Left cardiac atrium (tissue), 4 donors: Measurements from ENCODE around the gene FBXO33. TPM values are rescaled to one million over a fixed set of nuclear protein-coding genes. Genes with fewer than 3 reads are reported as not detected.
A peak's percentile ranks its signal among the peaks of the same experiment; 100 is the strongest.
"Not testable (repeated sequence)": the region's sequence is repeated elsewhere in the genome, so short reads cannot be mapped to it uniquely, and the experiment has no call there.

Experiments
- ATAC-seq, 2 donors: fragments of 200-7000 bp; cut with Tn5 transposase; one replicate each; pipeline ENCODE4 v1.9.1; 2020; ENCODE audit warnings: mild to moderate bottlenecking in 2 of 2, moderate library complexity in 2 of 2
- DNase-seq: peaks from one replicate; pipeline ENCODE4 v3.0.0-alpha.2; 2020
- intact Hi-C, 2 donors: fragments of 100-400 bp; cut with DNase I; formaldehyde crosslinking; loops; one replicate each; pipeline versions ENCODE4 v1.14.1 to v1.15.1; 2022 to 2023
- total RNA-seq, 2 donors: library from RNA; stranded (reverse); fragmentation: NEBNext Ultra II Directional; extraction: Animal tissue kit (Norgen Biotek cat#: 25700); gene quantifications; one replicate each; pipeline ENCODE4 v1.2.1, GENCODE V29; 2021
- donor health status: DM: no; HTN: yes; CAD: no.
- donor health status: DM: no; HTN: yes; CAD: no; lungs with severe emphysema.
- donor health status: DM: yes; HTN: yes; CAD: no.
- donor health status: Dilated cardiomyopathy.

Gene FBXO33
- total RNA-seq, 2 donors from 2014 or later = 5.2 to 5.3 TPM

- intact Hi-C loops = no loop called here
- DNase-seq (no peak), ATAC-seq (no peak)
Observed at GRCh38 chr14:39383026-39383660, 49.1 kb downstream of the FBXO33 start.

DNA sequence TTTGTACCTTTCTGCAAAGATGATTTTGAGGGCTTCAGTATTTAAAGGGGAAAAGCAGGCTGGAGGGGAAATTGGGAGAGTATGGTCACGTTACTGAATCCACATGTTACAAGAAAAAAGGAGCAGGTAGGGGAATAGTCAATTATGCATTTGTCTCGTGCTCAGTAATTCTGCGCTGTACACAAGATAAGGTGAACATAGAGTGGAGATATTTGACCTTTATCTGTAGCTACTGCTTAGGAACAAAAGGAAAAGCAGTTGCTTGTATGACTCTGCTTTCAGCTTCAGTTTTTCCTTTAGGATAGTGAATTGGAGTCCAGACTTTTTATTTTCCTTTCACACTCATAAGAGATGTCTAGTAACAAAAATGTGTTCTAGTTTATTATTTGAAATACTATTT, 49.8 kb downstream of the FBXO33 start:
- ATAC-seq (no peak), DNase-seq (no peak)
- intact Hi-C loops = no loop called here

DNA sequence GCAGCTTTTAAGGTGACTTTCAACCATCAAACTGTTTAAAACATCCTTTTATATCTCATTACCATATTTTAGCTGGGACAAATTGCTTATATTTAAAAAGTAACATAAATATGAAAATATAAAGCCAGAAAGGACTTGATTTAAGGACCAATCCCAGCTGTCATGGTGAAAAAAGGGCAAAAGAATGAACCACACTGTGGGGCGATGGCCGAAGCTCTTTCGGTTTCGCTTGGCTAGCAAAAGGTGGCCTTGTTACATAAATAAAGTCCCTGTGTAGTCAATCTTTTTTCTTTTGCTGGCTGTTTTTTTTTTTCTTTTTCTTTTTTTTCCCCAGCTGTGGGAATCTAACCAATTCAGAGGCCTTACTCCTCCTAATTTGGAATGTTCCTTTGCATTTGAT, 50.9 kb downstream of the FBXO33 start:
- ATAC-seq = no peak
- no peak for DNase-seq
- intact Hi-C loops = no loop called here

DNA sequence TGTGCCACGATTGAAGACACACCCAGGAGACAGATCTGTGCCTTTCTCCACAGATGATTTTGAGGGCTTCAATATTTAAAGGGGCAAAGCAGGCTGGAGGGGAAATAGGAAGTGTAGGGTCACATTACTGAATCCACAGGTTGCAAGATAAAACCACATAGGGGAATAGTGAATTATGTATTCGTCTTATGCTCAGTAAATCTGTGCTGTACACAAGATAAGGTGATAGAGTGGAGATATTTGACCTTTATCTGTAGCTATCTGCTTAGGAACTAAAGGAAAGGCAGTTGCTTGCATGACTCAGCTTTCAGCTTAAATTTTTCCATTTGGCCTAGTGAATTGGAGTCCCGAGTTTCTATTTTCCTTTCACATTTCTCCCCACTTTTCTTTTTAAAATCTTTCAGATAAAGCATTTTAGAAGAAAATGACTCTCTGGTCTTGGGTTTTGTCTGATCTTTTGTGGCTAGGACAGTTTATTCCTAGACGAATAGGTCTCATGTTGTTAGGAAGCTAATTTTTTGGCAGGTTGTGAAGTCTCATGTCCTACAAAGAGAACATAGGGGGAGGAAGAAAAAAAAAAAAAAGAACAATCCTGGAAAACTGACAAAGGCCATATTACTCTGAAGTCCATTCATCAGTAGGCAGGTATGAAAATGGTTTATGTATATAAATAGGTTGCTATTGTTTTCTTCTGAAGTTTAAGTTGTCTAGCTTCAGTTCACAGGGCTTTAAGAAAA, 55.4 kb downstream of the FBXO33 start:
- DNase-seq (no peak), ATAC-seq (peak; percentile 15 to 61)
- intact Hi-C loops = no loop called here

- ATAC-seq (no peak), DNase-seq (no peak)
- intact Hi-C loops = no loop called here
Observed at GRCh38 chr14:39374851-39375250, 57.4 kb downstream of the FBXO33 start.

GRCh38 chr14:39372656-39373055, 59.6 kb downstream of the FBXO33 start:
- intact Hi-C loops = no loop called here
- no peak for DNase-seq

GRCh38 chr14:39370415-39370814, 61.8 kb downstream of the FBXO33 start:
- no peak for DNase-seq
- intact Hi-C loops = no loop called here
- no peak for ATAC-seq

More at GRCh38 chr14:39372656-39373055, 59.6 kb downstream of the FBXO33 start:
- ATAC-seq = no peak

- DNase-seq (no peak), ATAC-seq (no peak)
- intact Hi-C loops = loop anchor here in 1 of 2 donors (10.0 kb wide), 1 partner anchor 264 kb away; the partner anchor contains the start of gene SEC23A
Observed at GRCh38 chr14:39369029-39369428, 63.2 kb downstream of the FBXO33 start.

DNA sequence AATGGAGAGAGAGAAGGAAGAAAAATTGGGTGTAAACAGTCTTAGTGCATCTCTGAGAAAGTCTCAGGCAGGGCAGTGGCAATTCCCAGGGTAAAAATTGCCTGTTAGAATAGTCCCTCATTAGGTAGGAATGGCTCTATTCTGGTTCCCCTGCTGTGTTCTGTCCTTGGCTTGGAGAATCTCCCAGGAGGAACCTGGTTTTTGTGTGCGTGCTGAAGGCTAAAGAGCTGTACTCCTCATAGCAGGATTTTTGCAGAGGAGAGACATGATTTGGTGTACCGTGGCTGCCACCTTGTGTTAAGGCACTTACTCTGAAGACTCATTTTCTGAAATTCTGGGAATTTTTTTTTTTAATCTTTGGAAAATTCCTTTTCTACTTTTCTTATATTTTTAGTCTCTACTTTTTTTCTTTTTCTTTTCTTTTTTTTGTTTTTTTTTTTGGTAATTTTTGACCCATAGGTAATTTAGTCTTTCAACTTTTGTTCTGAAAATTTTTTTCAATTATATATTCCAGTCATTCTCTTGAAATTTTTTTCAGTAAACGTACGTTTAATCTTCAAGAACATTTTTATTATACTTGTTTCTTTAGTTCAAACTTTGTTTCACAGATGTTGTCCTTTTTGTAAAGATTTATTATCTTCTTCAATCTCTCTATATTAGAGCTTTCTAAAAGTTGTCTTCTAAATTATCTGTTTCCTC, 63.8 kb downstream of the FBXO33 start:
- DNase-seq (peak; percentile 37), ATAC-seq (peak; percentile 77 to 78)
- intact Hi-C loops = loop anchor here in 1 of 2 donors (10.0 kb wide), 1 partner anchor 264 kb away; the partner anchor contains the start of gene SEC23A

- ATAC-seq (peak in 1 of 2 donors; percentile 25), DNase-seq (no peak)
- intact Hi-C loops = loop anchor here in 1 of 2 donors (10.0 kb wide), 1 partner anchor 263 kb away; the partner anchor contains the start of gene SEC23A
Observed at GRCh38 chr14:39367387-39367751, 64.9 kb downstream of the FBXO33 start.

- ATAC-seq = peak in 1 of 2 donors; percentile 19
Observed at GRCh38 chr14:39366460-39367386, 65.5 kb downstream of the FBXO33 start.

DNA sequence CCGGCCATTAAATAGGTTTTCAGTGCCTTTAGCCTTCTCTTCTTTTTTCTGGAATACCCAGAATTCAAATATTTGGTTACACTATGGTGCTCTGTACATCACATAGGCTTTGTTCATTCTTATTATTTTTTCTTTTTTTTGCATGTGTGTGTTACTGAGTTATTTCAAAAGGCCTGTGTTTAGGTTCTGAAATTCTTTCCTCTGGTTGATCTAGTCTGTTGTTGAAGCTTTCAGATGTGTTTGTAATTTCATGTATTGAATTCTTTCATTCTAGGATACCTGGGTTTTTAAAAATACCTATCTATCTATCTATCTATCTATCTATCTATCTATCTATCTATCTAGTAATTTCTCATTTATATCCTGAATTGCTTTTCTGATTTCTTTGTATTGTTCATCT, 66.9 kb downstream of the FBXO33 start:
- ATAC-seq = no peak
- no peak for DNase-seq
- intact Hi-C loops = loop anchor here in 1 of 2 donors (10.0 kb wide), 1 partner anchor 261 kb away; the partner anchor contains the start of gene SEC23A

More at GRCh38 chr14:39366460-39367386, 65.5 kb downstream of the FBXO33 start:
- no peak for DNase-seq
- intact Hi-C loops = loop anchor here in 1 of 2 donors (10.0 kb wide), 1 partner anchor 262 kb away; the partner anchor contains the start of gene SEC23A

DNA sequence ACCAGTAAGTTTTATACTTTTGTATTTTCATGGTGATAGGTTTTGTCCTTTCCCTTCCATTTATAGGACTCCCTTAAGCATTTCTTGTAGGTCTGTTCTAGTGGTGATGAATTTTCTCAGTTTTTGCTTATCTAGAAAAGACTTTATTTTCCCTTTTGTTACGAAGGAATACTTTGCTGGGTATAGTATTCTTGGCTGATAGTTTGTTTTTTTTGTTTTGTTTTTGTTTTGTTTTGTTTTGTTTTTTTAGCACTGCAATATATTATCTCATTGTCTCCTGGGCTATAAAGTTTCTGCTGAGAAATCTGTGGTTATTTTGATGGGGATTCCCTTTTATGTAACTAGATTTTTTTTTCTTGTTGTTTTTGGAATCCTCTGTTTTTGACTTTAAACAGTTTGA, 67.7 kb downstream of the FBXO33 start:
- intact Hi-C loops = loop anchor here in 1 of 2 donors (10.0 kb wide), 1 partner anchor 260 kb away; the partner anchor contains the start of gene SEC23A
- ATAC-seq = no peak
- no peak for DNase-seq

- intact Hi-C loops = loop anchor here in 1 of 2 donors (10.0 kb wide), 1 partner anchor 257 kb away; the partner anchor contains the start of gene SEC23A
- ATAC-seq, DNase-seq: not testable (repeated sequence)
Observed at GRCh38 chr14:39361556-39361955, 70.7 kb downstream of the FBXO33 start.

DNA sequence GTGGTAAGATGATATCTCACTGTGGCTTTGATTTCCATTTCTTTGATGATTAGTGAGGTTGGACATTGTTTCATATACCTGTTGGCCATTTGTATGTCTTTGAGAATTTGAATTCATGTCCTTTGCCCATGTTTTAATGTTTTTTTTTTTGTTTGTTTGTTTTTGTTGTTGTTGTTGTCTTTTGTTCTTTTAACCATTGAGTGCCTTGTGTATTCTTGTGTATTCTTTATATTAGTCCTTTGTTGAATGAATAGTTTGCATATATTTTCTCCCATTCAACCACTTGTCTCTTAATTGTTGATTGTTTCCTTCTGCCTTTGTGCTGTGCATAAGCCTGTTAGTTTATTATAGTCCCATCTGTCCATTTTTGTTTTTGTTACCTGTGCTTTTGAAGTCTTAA, 71.9 kb downstream of the FBXO33 start:
- no peak for DNase-seq
- intact Hi-C loops = loop anchor here in 1 of 2 donors (10.0 kb wide), 1 partner anchor 256 kb away; the partner anchor contains the start of gene SEC23A

DNA sequence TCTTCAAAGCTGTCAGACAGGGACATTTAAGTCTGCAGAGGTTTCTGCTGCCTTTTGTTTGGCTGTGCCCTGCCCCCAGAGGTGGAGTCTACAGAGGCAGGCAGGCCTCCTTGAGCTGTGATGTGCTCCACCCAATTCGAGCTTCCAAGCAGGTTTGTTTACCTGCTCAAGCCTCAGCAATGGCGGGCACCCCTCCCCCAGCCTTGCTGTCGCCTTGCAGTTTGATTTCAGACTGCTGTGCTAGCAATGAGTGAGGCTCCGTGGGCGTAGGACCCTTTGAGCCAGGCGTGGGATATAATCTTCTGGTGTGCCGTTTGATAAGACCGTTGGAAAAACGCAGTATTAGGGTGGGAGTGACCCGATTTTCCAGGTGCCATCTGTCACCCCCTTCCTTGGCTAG, 73.2 kb downstream of the FBXO33 start:
- ATAC-seq, DNase-seq, intact Hi-C loops: not testable (repeated sequence)

More for the DNA sequence above, 71.9 kb downstream of the FBXO33 start:
- ATAC-seq = no peak

GRCh38 chr14:39351708-39352107, 80.5 kb downstream of the FBXO33 start:
- no peak for DNase-seq
- intact Hi-C loops = no loop called here
- ATAC-seq = no peak

- ATAC-seq (no peak), DNase-seq (no peak)
Observed at GRCh38 chr14:39350866-39351265, 81.4 kb downstream of the FBXO33 start.

More at GRCh38 chr14:39350866-39351265, 81.4 kb downstream of the FBXO33 start:
- intact Hi-C loops = no loop called here
